ENCODE results near the gene ADARB1.

ADARB1 gene

DNA sequence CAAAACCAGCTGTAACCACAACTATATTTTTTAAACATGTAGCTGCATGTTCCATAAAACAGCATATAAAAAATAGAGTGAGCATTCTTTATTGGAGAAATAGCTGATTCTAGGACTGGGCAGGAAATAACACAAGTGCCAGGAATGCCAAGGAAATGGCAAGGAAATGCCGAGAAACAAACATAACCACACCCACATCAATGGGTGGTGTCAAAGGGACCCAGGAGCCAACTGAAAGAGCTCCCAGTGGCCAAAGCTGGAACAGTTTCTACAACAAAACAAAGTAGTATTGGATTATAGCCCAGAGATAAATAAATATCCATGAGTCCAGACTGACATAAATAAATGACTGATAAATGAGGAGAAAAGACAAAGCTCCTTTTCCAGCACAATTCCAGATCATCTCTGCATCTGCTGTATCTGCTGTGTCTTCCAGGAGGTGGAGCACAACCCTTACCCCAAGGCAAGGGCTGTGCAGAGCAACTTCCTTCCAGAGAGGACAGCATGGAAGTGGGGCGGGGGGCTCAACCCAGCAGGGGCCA lies 28.1 kb downstream of the ADARB1 start:
- no peak overlapping the region for H3K4ac ChIP-seq (ENCODE audit: low read depth in 1 of 2, low read length in 2 of 2)
- WGBS: 64% methylated on average over 1 of the region's 2 CpGs
- no peak overlapping the region for H3K14ac ChIP-seq (ENCODE audit: low read length in 2 of 2)

GRCh38 chr21:45103971-45104520 lies 29.7 kb downstream of the ADARB1 start:
- H2AK5ac ChIP-seq (ENCODE audit: low read length, severe bottlenecking): peak overlapping the region; percentile 43
- no peak overlapping the region for H3K23ac ChIP-seq (ENCODE audit: low read length in 2 of 2)
- no peak overlapping the region for H2BK12ac ChIP-seq (ENCODE audit: low read length in 2 of 2)
- H3K27me3 ChIP-seq (ENCODE audit: control insufficient read depth in 1 of 2, insufficient read depth in 1 of 2, low read length in 2 of 2): no peaks in the 10 kb centered on the region
- no peak overlapping the region for H3K27ac ChIP-seq (ENCODE audit: low read length, poor library complexity, severe bottlenecking)
- no peak overlapping the region for H4K91ac ChIP-seq (ENCODE audit: low read length)
- peak overlapping the region in 1 of 2 experiments; percentile 18 for H3K14ac ChIP-seq (ENCODE audit: low read length in 2 of 2)
- H2AFZ ChIP-seq (ENCODE audit: low read depth, low read length): no peak overlapping the region
- no peak overlapping the region for H2BK5ac ChIP-seq (ENCODE audit: low read depth, low read length, poor library complexity, severe bottlenecking)
- H3K4me2 ChIP-seq (ENCODE audit: low read length, poor library complexity, severe bottlenecking): no peak overlapping the region
- peaks cover 0 to 6% of the 10 kb centered on the region in 2 experiments for H3K36me3 ChIP-seq (ENCODE audit: control insufficient read depth in 1 of 2, insufficient read depth in 2 of 2, low read depth in 1 of 2, low read length in 2 of 2)
- no peak overlapping the region for H2BK120ac ChIP-seq (ENCODE audit: low read depth, low read length)
- no peak overlapping the region for H3K18ac ChIP-seq (ENCODE audit: low read depth in 1 of 2, low read length in 2 of 2)
- H2BK15ac ChIP-seq (ENCODE audit: low read depth, poor library complexity, severe bottlenecking): no peak overlapping the region
- H3K9ac ChIP-seq (ENCODE audit: low read length): no peak overlapping the region
- H3K4me3 ChIP-seq (ENCODE audit: insufficient read depth in 1 of 2, low read depth in 1 of 2, low read length in 2 of 2): no peak overlapping the region
- no peaks in the 10 kb centered on the region for H3K9me3 ChIP-seq (ENCODE audit: control insufficient read depth, low read length)
- 97% methylated on average over 7 of the region's 9 CpGs for WGBS
- H3K79me1 ChIP-seq (replicated peaks; ENCODE audit: low read length, poor library complexity, severe bottlenecking): peaks cover 22% of the 10 kb centered on the region
- no peak for DNase-seq
- H4K8ac ChIP-seq (ENCODE audit: low read length): no peak overlapping the region
- peaks cover 16% of the 10 kb centered on the region for H3K4me1 ChIP-seq (ENCODE audit: control insufficient read depth, insufficient read depth, low read depth, low read length)
- no peak overlapping the region for H3K4ac ChIP-seq (ENCODE audit: low read depth in 1 of 2, low read length in 2 of 2)

More for the DNA sequence above, 28.1 kb downstream of the ADARB1 start:
- H4K8ac ChIP-seq (ENCODE audit: low read length): peak overlapping the region; percentile 16
- no peak overlapping the region for H3K4me2 ChIP-seq (ENCODE audit: low read length, poor library complexity, severe bottlenecking)
- no peak overlapping the region for H2BK15ac ChIP-seq (ENCODE audit: low read depth, poor library complexity, severe bottlenecking)
- H3K23ac ChIP-seq (ENCODE audit: low read length in 2 of 2): peak overlapping the region in 1 of 2 experiments; percentile 68
- H3K36me3 ChIP-seq (ENCODE audit: control insufficient read depth in 1 of 2, insufficient read depth in 2 of 2, low read depth in 1 of 2, low read length in 2 of 2): peaks cover 0 to 6% of the 10 kb centered on the region in 2 experiments
- H3K27ac ChIP-seq (ENCODE audit: low read length, poor library complexity, severe bottlenecking): no peak overlapping the region
- H3K9ac ChIP-seq (ENCODE audit: low read length): peak overlapping the region; percentile 11
- no peaks in the 10 kb centered on the region for H3K27me3 ChIP-seq (ENCODE audit: control insufficient read depth in 1 of 2, insufficient read depth in 1 of 2, low read length in 2 of 2)
- H2BK5ac ChIP-seq (ENCODE audit: low read depth, low read length, poor library complexity, severe bottlenecking): no peak overlapping the region
- H4K91ac ChIP-seq (ENCODE audit: low read length): no peak overlapping the region
- H2AK5ac ChIP-seq (ENCODE audit: low read length, severe bottlenecking): no peak overlapping the region
- peaks cover 23% of the 10 kb centered on the region for H3K79me1 ChIP-seq (replicated peaks; ENCODE audit: low read length, poor library complexity, severe bottlenecking)
- no peak overlapping the region for H2BK120ac ChIP-seq (ENCODE audit: low read depth, low read length)
- H3K18ac ChIP-seq (ENCODE audit: low read depth in 1 of 2, low read length in 2 of 2): peak overlapping the region; percentile 17 to 31
- H2AFZ ChIP-seq (ENCODE audit: low read depth, low read length): no peak overlapping the region
- H2BK12ac ChIP-seq (ENCODE audit: low read length in 2 of 2): no peak overlapping the region
- no peak overlapping the region for H3K4me3 ChIP-seq (ENCODE audit: insufficient read depth in 1 of 2, low read depth in 1 of 2, low read length in 2 of 2)
- DNase-seq: peak; percentile 59
- peaks cover 15% of the 10 kb centered on the region for H3K4me1 ChIP-seq (ENCODE audit: control insufficient read depth, insufficient read depth, low read depth, low read length)
- H3K9me3 ChIP-seq (ENCODE audit: control insufficient read depth, low read length): no peaks in the 10 kb centered on the region

GRCh38 chr21:45104560-45104959 lies 30.2 kb downstream of the ADARB1 start:
- H3K9me3 ChIP-seq (ENCODE audit: control insufficient read depth, low read length): no peaks in the 10 kb centered on the region
- H3K23ac ChIP-seq (ENCODE audit: low read length in 2 of 2): no peak overlapping the region
- DNase-seq: no peak
- peaks cover 24% of the 10 kb centered on the region for H3K79me1 ChIP-seq (replicated peaks; ENCODE audit: low read length, poor library complexity, severe bottlenecking)
- no peak overlapping the region for H2BK15ac ChIP-seq (ENCODE audit: low read depth, poor library complexity, severe bottlenecking)
- H3K4ac ChIP-seq (ENCODE audit: low read depth in 1 of 2, low read length in 2 of 2): no peak overlapping the region
- 81% methylated on average over 3 of the region's 3 CpGs for WGBS
- H2BK12ac ChIP-seq (ENCODE audit: low read length in 2 of 2): no peak overlapping the region
- no peak overlapping the region for H2AK5ac ChIP-seq (ENCODE audit: low read length, severe bottlenecking)
- H3K9ac ChIP-seq (ENCODE audit: low read length): no peak overlapping the region
- H3K18ac ChIP-seq (ENCODE audit: low read depth in 1 of 2, low read length in 2 of 2): no peak overlapping the region
- H2AFZ ChIP-seq (ENCODE audit: low read depth, low read length): no peak overlapping the region
- H3K14ac ChIP-seq (ENCODE audit: low read length in 2 of 2): no peak overlapping the region
- H3K4me3 ChIP-seq (ENCODE audit: insufficient read depth in 1 of 2, low read depth in 1 of 2, low read length in 2 of 2): no peak overlapping the region
- H4K8ac ChIP-seq (ENCODE audit: low read length): no peak overlapping the region
- peaks cover 20% of the 10 kb centered on the region for H3K4me1 ChIP-seq (ENCODE audit: control insufficient read depth, insufficient read depth, low read depth, low read length)
- no peak overlapping the region for H2BK120ac ChIP-seq (ENCODE audit: low read depth, low read length)
- no peak overlapping the region for H4K91ac ChIP-seq (ENCODE audit: low read length)
- H3K27me3 ChIP-seq (ENCODE audit: control insufficient read depth in 1 of 2, insufficient read depth in 1 of 2, low read length in 2 of 2): no peaks in the 10 kb centered on the region
- no peak overlapping the region for H3K4me2 ChIP-seq (ENCODE audit: low read length, poor library complexity, severe bottlenecking)
- no peak overlapping the region for H2BK5ac ChIP-seq (ENCODE audit: low read depth, low read length, poor library complexity, severe bottlenecking)
- H3K27ac ChIP-seq (ENCODE audit: low read length, poor library complexity, severe bottlenecking): no peak overlapping the region
- peaks cover 0 to 6% of the 10 kb centered on the region in 2 experiments for H3K36me3 ChIP-seq (ENCODE audit: control insufficient read depth in 1 of 2, insufficient read depth in 2 of 2, low read depth in 1 of 2, low read length in 2 of 2)

DNA sequence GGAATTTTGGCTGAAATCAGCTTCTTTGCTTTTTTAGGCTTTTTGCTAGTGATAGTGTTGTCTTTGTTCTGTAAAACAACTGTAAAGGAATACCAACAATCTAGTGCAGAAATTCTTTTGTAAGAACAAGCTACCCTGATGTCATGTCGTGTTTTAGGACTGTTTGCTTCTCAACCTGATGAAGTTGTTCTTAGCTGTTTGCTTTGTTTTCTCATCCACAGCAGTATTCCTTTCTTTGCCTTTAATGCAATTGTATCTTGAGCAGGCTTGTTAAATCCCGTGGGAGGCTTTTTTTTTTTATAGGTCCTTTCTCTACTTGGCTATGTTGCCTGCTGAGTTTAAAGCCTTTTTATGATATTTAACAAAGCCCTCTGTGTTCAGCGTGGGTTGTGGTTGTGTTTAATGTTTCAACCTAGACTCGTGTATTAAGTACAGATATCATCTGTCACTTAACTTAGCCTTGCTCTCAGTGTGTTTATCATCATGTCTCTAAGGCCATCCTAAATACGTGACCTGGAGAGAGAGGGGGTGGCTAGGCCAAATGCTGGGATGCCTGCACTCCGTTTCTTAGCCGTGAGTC lies 31.6 kb downstream of the ADARB1 start:
- H3K18ac ChIP-seq (ENCODE audit: low read depth in 1 of 2, low read length in 2 of 2): no peak overlapping the region
- no peak overlapping the region for H3K23ac ChIP-seq (ENCODE audit: low read length in 2 of 2)
- H2BK120ac ChIP-seq (ENCODE audit: low read depth, low read length): no peak overlapping the region
- peaks cover 0 to 2% of the 10 kb centered on the region in 2 experiments for H3K36me3 ChIP-seq (ENCODE audit: control insufficient read depth in 1 of 2, insufficient read depth in 2 of 2, low read depth in 1 of 2, low read length in 2 of 2)
- no peak overlapping the region for H3K4ac ChIP-seq (ENCODE audit: low read depth in 1 of 2, low read length in 2 of 2)
- peaks cover 16% of the 10 kb centered on the region for H3K79me1 ChIP-seq (replicated peaks; ENCODE audit: low read length, poor library complexity, severe bottlenecking)
- no peaks in the 10 kb centered on the region for H3K27me3 ChIP-seq (ENCODE audit: control insufficient read depth in 1 of 2, insufficient read depth in 1 of 2, low read length in 2 of 2)
- 75% methylated on average over 4 of the region's 7 CpGs for WGBS
- H2AFZ ChIP-seq (ENCODE audit: low read depth, low read length): no peak overlapping the region
- DNase-seq: no peak
- no peak overlapping the region for H3K4me2 ChIP-seq (ENCODE audit: low read length, poor library complexity, severe bottlenecking)
- H3K4me1 ChIP-seq (ENCODE audit: control insufficient read depth, insufficient read depth, low read depth, low read length): peaks cover 22% of the 10 kb centered on the region
- no peak overlapping the region for H4K8ac ChIP-seq (ENCODE audit: low read length)
- no peak overlapping the region for H2AK5ac ChIP-seq (ENCODE audit: low read length, severe bottlenecking)
- no peak overlapping the region for H3K27ac ChIP-seq (ENCODE audit: low read length, poor library complexity, severe bottlenecking)
- H2BK12ac ChIP-seq (ENCODE audit: low read length in 2 of 2): no peak overlapping the region
- H3K9me3 ChIP-seq (ENCODE audit: control insufficient read depth, low read length): no peaks in the 10 kb centered on the region
- H2BK5ac ChIP-seq (ENCODE audit: low read depth, low read length, poor library complexity, severe bottlenecking): no peak overlapping the region
- no peak overlapping the region for H4K91ac ChIP-seq (ENCODE audit: low read length)
- no peak overlapping the region for H3K9ac ChIP-seq (ENCODE audit: low read length)
- H2BK15ac ChIP-seq (ENCODE audit: low read depth, poor library complexity, severe bottlenecking): no peak overlapping the region
- H3K14ac ChIP-seq (ENCODE audit: low read length in 2 of 2): no peak overlapping the region
- no peak overlapping the region for H3K4me3 ChIP-seq (ENCODE audit: insufficient read depth in 1 of 2, low read depth in 1 of 2, low read length in 2 of 2)
